Measurements from ENCODE around the gene DLX3. TPM values are rescaled to one million over a fixed set of nuclear protein-coding genes. Genes with fewer than 3 reads are reported as not detected.

DLX3 gene
- total and polyA plus RNA-seq, 2 of the 8 experiments (the other 6 are each of a cell fraction or from before 2014, with no cell fraction given), result 0.15 to 0.20 TPM

DNA sequence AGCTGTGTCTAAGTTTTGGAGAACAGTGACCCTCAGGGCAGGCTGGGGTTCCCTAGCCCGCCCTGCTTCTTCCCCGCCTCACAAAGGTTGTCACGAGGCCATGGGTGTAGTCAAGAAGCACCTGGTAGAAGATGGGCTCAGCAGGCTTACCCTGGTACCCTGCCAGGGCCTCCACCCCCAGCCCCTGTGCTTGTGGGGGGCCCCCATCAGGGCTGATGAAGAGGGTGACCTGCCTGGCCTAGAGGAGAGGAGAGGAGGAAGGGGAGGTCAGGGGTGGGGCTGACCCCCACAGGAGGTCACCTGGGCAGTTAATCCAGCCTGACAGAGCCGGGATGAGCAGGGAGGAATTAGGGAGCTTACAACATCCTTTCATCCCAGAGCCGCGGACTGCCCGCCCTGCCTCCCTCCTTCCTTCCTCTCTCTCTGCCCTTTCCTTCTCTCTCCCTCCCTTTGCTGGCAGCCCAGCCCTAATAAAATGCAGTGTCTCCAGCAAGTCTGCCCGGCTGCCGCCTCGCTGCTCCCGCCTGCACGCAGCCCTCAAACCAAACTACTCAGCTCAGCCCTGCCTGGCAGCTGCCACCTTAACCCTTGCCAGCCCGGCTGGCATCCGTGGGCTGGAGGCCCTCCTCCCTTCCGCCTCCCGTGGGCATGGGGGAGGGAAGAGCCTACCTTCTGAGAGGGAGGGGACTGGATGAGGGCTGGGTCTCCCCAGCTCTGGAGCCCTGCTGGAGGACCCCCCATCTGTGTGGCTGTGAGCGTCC is 7.2 kb downstream of the DLX3 start (continued):
- TF ChIP-seq MAFK (IDR thresholded peaks at IDR 0.05; ENCODE audit: low read depth, low read length) (no peak), SUZ12 (IDR thresholded peaks at IDR 0.05; ENCODE audit: low read length) (peak; percentile 41; the same call in 1 of the 2 replicates)
